Stimulated activated CD8-positive, alpha-beta memory T cell treated with anti-CD3 and anti-CD28 coated beads, Interleukin-2, amount 100 ng/mL, for 48 hours (primary cell): ENCODE measurements around the gene TRIM42.

Source experiments
- DNase-seq, 2 donors: peaks; one replicate each; pipeline ENCODE4 v3.0.0-alpha.2; 2020; ENCODE audit warnings: low read depth in 2 of 2

TRIM42 gene

DNA sequence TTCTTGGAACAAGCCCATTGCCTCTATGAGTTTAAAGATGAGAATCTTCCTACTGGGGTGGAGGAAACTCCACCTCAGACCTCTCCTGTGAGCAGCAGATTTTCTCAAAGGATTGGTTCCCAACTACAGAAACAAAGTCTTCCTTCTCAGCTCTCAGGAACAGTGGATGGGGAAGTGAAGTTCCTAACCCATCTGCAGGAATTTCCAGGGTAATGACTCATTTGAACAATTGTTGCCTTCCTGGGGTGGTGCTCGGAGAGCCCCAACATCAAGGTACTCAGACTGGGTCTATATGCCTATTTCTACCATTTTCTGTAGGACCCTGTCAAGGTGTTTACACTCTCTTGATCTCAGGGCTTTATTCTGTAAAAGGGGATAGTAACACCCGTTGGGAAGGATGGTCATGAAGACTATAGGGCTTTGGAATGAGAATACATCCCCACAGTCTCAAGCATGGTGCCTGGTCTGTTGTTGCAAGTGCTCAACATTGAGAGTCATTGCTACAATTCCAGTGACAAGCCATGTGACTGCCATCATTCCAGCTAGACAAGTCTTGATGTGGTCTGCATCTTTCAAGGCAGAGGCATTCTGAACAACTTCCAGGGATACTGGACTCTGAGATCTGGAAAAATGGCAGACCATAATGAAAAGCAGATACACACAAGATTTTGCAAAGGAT, 33.0 kb downstream of the TRIM42 start:
- no peak for DNase-seq

GRCh38 chr3:140711390-140712035, 33.6 kb downstream of the TRIM42 start:
- no peak for DNase-seq

DNA sequence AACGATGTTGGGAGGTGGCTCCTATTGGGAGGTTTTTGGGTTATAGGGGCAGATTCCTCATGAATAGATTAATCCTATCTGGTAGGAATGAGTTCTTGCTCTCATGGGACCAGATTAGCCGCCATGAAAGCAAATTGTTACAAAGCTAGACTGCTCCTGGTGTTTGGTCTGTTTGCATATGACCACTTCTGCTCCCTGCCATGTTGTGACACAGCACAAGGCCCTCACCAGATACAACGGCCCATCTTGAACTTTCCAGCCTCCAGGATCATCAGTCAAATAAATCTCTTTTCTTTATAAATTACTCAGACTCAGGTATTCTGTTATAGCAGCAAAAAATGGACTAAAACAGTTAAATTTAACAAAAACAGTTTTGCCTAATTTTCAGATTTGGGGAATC, 34.4 kb downstream of the TRIM42 start:
- DNase-seq: no peak

- DNase-seq: no peak
Observed at GRCh38 chr3:140715035-140715434, 37.2 kb downstream of the TRIM42 start.

- no peak for DNase-seq
Observed at GRCh38 chr3:140717921-140718320, 40.1 kb downstream of the TRIM42 start.

GRCh38 chr3:140719841-140720614, 42.2 kb downstream of the TRIM42 start:
- no peak for DNase-seq

DNA sequence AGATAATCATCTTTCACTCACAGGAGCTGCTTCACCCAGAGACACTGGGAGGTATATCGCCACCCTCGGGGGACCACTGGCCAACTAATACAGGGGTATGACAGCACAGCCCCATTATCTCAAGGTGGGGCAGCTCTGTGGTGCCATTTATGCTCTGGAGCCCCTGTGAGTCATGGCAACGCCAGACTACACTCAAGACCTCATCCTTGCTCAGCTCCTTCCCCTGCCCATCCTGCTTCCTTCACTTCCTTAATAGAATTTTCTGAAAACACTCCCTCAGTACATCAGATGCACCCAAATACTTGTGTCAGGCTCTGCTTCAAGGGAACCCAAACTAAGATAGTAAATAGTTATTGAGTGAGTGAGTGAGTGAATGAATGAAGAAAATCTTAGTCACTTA, 45.7 kb downstream of the TRIM42 start:
- no peak for DNase-seq

DNA sequence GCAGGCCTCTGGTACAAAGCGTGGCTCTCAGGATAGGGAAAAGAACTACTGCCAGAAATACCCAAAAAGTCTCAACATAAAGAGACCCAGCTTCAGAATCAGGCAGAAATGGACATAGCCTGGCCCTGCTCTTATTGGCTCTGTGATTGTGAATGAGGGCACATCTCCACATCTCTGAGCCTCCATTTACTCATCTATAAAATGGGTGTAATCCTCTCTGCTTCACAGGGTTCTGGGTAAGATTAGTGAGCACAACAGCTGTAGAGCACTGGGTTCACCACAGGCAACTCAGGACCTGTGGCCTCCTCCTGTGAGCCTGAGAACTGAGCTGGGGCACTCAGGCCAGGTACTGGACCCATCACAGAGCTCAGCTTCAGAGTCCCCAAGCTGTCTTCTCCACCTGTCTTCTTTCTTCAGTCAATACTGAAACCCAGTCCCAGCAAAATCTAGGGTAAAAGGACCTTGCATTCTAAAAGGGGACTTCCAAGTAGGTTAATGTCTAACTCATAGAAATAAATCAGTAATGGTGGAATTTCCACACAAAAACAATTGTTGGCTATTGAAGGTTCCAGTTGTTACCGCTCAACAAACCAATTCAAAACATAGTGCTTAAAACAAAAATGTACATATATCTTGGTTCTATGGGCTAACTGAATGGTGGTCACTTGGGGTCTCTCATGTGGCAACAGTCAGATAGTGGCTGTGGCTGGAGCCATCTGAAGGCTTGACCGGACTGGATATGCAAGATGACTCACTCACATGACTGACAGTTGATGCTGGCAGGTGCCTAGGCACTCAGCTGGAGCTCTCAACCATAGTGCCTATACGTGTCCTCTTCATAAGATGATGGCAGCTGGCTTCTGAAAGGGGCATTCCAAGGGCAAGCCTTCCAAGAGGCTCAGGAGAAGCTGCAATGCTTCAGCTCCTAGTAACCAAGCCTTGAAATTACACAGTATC, 47.3 kb downstream of the TRIM42 start:
- no peak for DNase-seq

- no peak for DNase-seq
Observed at GRCh38 chr3:140726066-140726465, 48.2 kb downstream of the TRIM42 start.

GRCh38 chr3:140727886-140728285, 50.0 kb downstream of the TRIM42 start:
- no peak for DNase-seq

- no peak for DNase-seq
Observed at GRCh38 chr3:140731440-140732119, 53.7 kb downstream of the TRIM42 start.

GRCh38 chr3:140733623-140734022, 55.8 kb downstream of the TRIM42 start:
- no peak for DNase-seq

GRCh38 chr3:140736863-140737460, 59.1 kb downstream of the TRIM42 start:
- DNase-seq: no peak

- no peak for DNase-seq
Observed at GRCh38 chr3:140742116-140742515, 64.3 kb downstream of the TRIM42 start.

GRCh38 chr3:140748171-140748570, 70.3 kb downstream of the TRIM42 start:
- no peak for DNase-seq

- no peak for DNase-seq
Observed at GRCh38 chr3:140748903-140749302, 71.0 kb downstream of the TRIM42 start.
